Thyroid gland (tissue), 4 donors: Measurements from ENCODE around the gene STK33.

Source experiments
- CTCF ChIP-seq, 6 experiments: fragments of 200-600 bp in 3 of 6; fragments of 450-650 bp in 3 of 6; sonication (generic) in 3 of 6; IDR thresholded peaks; one replicate each; pipeline ENCODE4 v1.5.1; 2016 to 2019; ENCODE audit warnings: antibody characterized with exemption in 6 of 6, mild to moderate bottlenecking in 2 of 6, inconsistent platforms in 1 of 6, moderate library complexity in 1 of 6
- POLR2A ChIP-seq, 2 donors: fragments of 450-650 bp; IDR thresholded peaks; one replicate each; pipeline ENCODE4 v1.6.1; 2017; ENCODE audit warnings: antibody characterized with exemption in 2 of 2, mild to moderate bottlenecking in 2 of 2, moderate library complexity in 1 of 2

- TF ChIP-seq CTCF (IDR thresholded peaks at IDR 0.05) (no peak), POLR2A (IDR thresholded peaks at IDR 0.05) (no peak)
Measured at GRCh38 chr11:8351223-8351622, 242.8 kb downstream of the STK33 start.
